Measurements from ENCODE around the gene TRIO. TPM values are rescaled to one million over a fixed set of nuclear protein-coding genes. Genes with fewer than 3 reads are reported as not detected.

TRIO gene
- total and polyA plus RNA-seq, 2 of the 8 experiments (the other 6 are each of a cell fraction or from before 2014, with no cell fraction given) = 35.1 to 69.1 TPM

DNA sequence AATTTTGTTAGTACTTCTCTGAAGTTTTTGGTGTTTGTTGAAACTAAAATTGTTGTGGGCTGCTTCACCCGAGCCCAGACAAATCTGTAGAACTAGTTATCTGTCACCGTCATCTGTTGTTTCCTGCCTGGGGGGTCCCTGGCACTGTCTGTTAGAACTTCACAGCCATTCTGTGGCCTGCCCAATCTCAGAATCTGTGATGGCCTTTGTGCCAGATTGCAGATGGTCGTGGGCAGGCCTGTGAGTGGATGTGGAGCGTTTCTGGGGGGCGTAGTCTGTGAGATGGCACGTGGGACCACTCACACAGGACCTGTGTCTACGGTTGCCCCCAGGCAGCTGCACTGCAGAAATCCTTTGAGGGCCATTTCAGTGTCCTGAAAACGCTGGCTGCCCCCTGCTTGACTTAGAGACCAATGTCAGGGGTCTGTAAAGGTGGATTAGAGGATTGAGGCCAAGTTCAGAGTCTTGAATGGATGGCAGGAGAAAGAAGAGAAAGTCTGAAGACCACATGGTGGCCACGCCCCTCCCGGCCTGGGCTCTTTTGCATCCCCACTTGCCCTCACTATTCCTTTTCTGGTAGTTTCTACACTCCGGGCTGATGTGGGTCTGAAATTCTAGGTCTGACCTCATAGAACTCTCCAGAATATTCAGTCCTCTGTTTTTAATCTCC lies 38.3 kb downstream of the TRIO start (continued):
- TF ChIP-seq, protein P1, sequence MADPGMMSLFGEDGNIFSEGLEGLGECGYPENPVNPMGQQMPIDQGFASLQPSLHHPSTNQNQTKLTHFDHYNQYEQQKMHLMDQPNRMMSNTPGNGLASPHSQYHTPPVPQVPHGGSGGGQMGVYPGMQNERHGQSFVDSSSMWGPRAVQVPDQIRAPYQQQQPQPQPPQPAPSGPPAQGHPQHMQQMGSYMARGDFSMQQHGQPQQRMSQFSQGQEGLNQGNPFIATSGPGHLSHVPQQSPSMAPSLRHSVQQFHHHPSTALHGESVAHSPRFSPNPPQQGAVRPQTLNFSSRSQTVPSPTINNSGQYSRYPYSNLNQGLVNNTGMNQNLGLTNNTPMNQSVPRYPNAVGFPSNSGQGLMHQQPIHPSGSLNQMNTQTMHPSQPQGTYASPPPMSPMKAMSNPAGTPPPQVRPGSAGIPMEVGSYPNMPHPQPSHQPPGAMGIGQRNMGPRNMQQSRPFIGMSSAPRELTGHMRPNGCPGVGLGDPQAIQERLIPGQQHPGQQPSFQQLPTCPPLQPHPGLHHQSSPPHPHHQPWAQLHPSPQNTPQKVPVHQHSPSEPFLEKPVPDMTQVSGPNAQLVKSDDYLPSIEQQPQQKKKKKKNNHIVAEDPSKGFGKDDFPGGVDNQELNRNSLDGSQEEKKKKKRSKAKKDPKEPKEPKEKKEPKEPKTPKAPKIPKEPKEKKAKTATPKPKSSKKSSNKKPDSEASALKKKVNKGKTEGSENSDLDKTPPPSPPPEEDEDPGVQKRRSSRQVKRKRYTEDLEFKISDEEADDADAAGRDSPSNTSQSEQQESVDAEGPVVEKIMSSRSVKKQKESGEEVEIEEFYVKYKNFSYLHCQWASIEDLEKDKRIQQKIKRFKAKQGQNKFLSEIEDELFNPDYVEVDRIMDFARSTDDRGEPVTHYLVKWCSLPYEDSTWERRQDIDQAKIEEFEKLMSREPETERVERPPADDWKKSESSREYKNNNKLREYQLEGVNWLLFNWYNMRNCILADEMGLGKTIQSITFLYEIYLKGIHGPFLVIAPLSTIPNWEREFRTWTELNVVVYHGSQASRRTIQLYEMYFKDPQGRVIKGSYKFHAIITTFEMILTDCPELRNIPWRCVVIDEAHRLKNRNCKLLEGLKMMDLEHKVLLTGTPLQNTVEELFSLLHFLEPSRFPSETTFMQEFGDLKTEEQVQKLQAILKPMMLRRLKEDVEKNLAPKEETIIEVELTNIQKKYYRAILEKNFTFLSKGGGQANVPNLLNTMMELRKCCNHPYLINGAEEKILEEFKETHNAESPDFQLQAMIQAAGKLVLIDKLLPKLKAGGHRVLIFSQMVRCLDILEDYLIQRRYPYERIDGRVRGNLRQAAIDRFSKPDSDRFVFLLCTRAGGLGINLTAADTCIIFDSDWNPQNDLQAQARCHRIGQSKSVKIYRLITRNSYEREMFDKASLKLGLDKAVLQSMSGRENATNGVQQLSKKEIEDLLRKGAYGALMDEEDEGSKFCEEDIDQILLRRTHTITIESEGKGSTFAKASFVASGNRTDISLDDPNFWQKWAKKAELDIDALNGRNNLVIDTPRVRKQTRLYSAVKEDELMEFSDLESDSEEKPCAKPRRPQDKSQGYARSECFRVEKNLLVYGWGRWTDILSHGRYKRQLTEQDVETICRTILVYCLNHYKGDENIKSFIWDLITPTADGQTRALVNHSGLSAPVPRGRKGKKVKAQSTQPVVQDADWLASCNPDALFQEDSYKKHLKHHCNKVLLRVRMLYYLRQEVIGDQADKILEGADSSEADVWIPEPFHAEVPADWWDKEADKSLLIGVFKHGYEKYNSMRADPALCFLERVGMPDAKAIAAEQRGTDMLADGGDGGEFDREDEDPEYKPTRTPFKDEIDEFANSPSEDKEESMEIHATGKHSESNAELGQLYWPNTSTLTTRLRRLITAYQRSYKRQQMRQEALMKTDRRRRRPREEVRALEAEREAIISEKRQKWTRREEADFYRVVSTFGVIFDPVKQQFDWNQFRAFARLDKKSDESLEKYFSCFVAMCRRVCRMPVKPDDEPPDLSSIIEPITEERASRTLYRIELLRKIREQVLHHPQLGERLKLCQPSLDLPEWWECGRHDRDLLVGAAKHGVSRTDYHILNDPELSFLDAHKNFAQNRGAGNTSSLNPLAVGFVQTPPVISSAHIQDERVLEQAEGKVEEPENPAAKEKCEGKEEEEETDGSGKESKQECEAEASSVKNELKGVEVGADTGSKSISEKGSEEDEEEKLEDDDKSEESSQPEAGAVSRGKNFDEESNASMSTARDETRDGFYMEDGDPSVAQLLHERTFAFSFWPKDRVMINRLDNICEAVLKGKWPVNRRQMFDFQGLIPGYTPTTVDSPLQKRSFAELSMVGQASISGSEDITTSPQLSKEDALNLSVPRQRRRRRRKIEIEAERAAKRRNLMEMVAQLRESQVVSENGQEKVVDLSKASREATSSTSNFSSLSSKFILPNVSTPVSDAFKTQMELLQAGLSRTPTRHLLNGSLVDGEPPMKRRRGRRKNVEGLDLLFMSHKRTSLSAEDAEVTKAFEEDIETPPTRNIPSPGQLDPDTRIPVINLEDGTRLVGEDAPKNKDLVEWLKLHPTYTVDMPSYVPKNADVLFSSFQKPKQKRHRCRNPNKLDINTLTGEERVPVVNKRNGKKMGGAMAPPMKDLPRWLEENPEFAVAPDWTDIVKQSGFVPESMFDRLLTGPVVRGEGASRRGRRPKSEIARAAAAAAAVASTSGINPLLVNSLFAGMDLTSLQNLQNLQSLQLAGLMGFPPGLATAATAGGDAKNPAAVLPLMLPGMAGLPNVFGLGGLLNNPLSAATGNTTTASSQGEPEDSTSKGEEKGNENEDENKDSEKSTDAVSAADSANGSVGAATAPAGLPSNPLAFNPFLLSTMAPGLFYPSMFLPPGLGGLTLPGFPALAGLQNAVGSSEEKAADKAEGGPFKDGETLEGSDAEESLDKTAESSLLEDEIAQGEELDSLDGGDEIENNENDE (IDR thresholded peaks at IDR 0.05; ENCODE audit: insufficient replicate concordance, low read length) = no peak
- TF ChIP-seq TCF12 (IDR thresholded peaks at IDR 0.05; ENCODE audit: low read depth, low read length) = 0 out of 2 replicates have a peak, but pooled peaks have one; percentile 57
- TF ChIP-seq SAP30 (IDR thresholded peaks at IDR 0.05; ENCODE audit: insufficient read depth, insufficient replicate concordance, low read length) = no peak
- no peak for TF ChIP-seq TEAD4 (IDR thresholded peaks at IDR 0.05; ENCODE audit: low read depth, low read length)
- no peak for TF ChIP-seq RAD21 (IDR thresholded peaks at IDR 0.05 in 1 of 2, conservative IDR thresholded peaks at IDR 0.05 in 1 of 2; ENCODE audit: low read depth in 2 of 2, low read length in 2 of 2)
- TF ChIP-seq SP4 (IDR thresholded peaks at IDR 0.05; ENCODE audit: low read length) = no peak
- TF ChIP-seq KDM1A (IDR thresholded peaks at IDR 0.05; ENCODE audit: borderline replicate concordance, low read length) = no peak
- no peak for TF ChIP-seq TAF1 (IDR thresholded peaks at IDR 0.05; ENCODE audit: low read depth, low read length)
- TF ChIP-seq RXRA (IDR thresholded peaks at IDR 0.05; ENCODE audit: insufficient read depth, low read depth, low read length) = 0 out of 2 replicates have a peak, but pooled peaks have one; percentile 15
- no peak for TF ChIP-seq NRF1 (IDR thresholded peaks at IDR 0.05; ENCODE audit: low read depth, low read length)
- TF ChIP-seq POLR2AphosphoS5 (IDR thresholded peaks at IDR 0.05; ENCODE audit: low read depth, low read length) = peak; percentile 72
